GM23338 (cell line): ENCODE data around the gene CSPG4.

ENCODE experiments used
- CTCF ChIP-seq, 2 experiments: fragments of 200-600 bp in 1 of 2; sonication (generic) in 1 of 2; conservative IDR thresholded peaks; 2 replicates each; pipeline versions ENCODE4 v1.5.1 to v1.6.1; 2016 to 2017; ENCODE audit warnings: antibody characterized with exemption in 2 of 2, low read depth in 2 of 2, mild to moderate bottlenecking in 2 of 2, moderate library complexity in 1 of 2
- ETS1 ChIP-seq: IDR thresholded peaks from 2 replicates; pipeline ENCODE4 v1.6.1; 2016; ENCODE audit warnings: antibody characterized with exemption
- EZH2 ChIP-seq: fragments of 200-600 bp; sonication (generic); IDR thresholded peaks from one replicate; pipeline ENCODE4 v1.8.0; 2017; ENCODE audit warnings: antibody characterized with exemption, mild to moderate bottlenecking, low read depth; ENCODE audit not compliant: unreplicated experiment
- JUNB ChIP-seq: IDR thresholded peaks from one replicate; pipeline ENCODE4 v1.6.1; 2016; ENCODE audit warnings: antibody characterized with exemption; ENCODE audit not compliant: unreplicated experiment
- POLR2AphosphoS5 ChIP-seq: IDR thresholded peaks from 2 replicates; pipeline ENCODE4 v1.6.1; 2016; ENCODE audit warnings: antibody characterized with exemption, low read depth
- TF ChIP-seq, protein P1 (sequence below): IDR thresholded peaks from one replicate; pipeline ENCODE4 v1.6.1; 2018; ENCODE audit warnings: antibody characterized with exemption; ENCODE audit not compliant: unreplicated experiment

DNA sequence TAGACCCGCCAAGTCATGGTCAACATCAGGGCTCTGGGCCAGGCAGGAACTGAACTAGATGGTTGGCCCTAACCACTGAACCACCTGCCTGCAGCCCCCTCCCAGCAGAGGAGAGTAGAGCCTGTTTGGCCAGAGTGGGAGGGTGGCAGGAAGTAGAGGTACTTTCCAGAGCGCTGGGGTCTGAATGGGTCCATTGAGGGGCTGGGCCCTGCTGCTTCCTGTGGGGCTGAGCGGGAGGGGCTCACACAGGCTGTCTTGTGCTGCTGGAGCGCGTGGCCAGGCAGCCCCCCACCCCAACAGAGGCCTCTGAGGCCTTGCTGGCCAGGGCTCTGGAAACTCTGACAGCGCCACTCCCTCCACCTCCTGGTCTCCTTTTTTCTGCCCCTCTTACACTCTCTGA, 17.4 kb downstream of the CSPG4 start:
- no peak for TF ChIP-seq CTCF (conservative IDR thresholded peaks at IDR 0.05; ENCODE audit: low read depth in 2 of 2)
- TF ChIP-seq, protein P1, sequence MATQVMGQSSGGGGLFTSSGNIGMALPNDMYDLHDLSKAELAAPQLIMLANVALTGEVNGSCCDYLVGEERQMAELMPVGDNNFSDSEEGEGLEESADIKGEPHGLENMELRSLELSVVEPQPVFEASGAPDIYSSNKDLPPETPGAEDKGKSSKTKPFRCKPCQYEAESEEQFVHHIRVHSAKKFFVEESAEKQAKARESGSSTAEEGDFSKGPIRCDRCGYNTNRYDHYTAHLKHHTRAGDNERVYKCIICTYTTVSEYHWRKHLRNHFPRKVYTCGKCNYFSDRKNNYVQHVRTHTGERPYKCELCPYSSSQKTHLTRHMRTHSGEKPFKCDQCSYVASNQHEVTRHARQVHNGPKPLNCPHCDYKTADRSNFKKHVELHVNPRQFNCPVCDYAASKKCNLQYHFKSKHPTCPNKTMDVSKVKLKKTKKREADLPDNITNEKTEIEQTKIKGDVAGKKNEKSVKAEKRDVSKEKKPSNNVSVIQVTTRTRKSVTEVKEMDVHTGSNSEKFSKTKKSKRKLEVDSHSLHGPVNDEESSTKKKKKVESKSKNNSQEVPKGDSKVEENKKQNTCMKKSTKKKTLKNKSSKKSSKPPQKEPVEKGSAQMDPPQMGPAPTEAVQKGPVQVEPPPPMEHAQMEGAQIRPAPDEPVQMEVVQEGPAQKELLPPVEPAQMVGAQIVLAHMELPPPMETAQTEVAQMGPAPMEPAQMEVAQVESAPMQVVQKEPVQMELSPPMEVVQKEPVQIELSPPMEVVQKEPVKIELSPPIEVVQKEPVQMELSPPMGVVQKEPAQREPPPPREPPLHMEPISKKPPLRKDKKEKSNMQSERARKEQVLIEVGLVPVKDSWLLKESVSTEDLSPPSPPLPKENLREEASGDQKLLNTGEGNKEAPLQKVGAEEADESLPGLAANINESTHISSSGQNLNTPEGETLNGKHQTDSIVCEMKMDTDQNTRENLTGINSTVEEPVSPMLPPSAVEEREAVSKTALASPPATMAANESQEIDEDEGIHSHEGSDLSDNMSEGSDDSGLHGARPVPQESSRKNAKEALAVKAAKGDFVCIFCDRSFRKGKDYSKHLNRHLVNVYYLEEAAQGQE = no peak
- TF ChIP-seq POLR2AphosphoS5 = no peak
- TF ChIP-seq JUNB = no peak
- TF ChIP-seq EZH2 = no peak
- TF ChIP-seq ETS1 = no peak
